Esophagus squamous epithelium (tissue), 4 donors: Measurements from ENCODE around the gene PCBP4.

Experiments used
- POLR2A ChIP-seq, 4 donors: fragments of 450-650 bp; IDR thresholded peaks; one replicate each; pipeline ENCODE4 v1.6.1; 2017; ENCODE audit warnings: antibody characterized with exemption in 4 of 4, mild to moderate bottlenecking in 4 of 4, moderate library complexity in 3 of 4
- TF ChIP-seq, protein P1 (sequence below), 6 experiments: fragments of 450-650 bp in 4 of 6; fragments of 200-600 bp in 2 of 6; sonication (generic) in 2 of 6; IDR thresholded peaks; one replicate each; pipeline ENCODE4 v1.5.1; 2016 to 2019; ENCODE audit warnings: antibody characterized with exemption in 6 of 6, mild to moderate bottlenecking in 4 of 6, moderate library complexity in 4 of 6

- TF ChIP-seq, protein P1, sequence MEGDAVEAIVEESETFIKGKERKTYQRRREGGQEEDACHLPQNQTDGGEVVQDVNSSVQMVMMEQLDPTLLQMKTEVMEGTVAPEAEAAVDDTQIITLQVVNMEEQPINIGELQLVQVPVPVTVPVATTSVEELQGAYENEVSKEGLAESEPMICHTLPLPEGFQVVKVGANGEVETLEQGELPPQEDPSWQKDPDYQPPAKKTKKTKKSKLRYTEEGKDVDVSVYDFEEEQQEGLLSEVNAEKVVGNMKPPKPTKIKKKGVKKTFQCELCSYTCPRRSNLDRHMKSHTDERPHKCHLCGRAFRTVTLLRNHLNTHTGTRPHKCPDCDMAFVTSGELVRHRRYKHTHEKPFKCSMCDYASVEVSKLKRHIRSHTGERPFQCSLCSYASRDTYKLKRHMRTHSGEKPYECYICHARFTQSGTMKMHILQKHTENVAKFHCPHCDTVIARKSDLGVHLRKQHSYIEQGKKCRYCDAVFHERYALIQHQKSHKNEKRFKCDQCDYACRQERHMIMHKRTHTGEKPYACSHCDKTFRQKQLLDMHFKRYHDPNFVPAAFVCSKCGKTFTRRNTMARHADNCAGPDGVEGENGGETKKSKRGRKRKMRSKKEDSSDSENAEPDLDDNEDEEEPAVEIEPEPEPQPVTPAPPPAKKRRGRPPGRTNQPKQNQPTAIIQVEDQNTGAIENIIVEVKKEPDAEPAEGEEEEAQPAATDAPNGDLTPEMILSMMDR (IDR thresholded peaks at IDR 0.05), result no peak
- TF ChIP-seq POLR2A (IDR thresholded peaks at IDR 0.05), result no peak
Measured at GRCh38 chr3:51961602-51962569, 5.4 kb downstream of the PCBP4 start.
